Mesendoderm (in vitro differentiated cells): ENCODE measurements around the gene ALKBH2. TPM values are rescaled to one million over a fixed set of nuclear protein-coding genes. Genes with fewer than 3 reads are reported as not detected.
A peak's percentile ranks its signal among the peaks of the same experiment; 100 is the strongest.

Experiments
- DNase-seq: peaks from one replicate; pipeline ENCODE4 v3.0.0; 2013
- H2AK5ac ChIP-seq: 2 replicates; pipeline ENCODE4 v1.6.1; 2013; ENCODE audit warnings: low read length, inconsistent platforms
- H2BK120ac ChIP-seq: 2 replicates; pipeline ENCODE4 v1.6.1; 2013; ENCODE audit warnings: low read depth, mild to moderate bottlenecking, low read length, moderate library complexity, mixed read lengths
- H2BK15ac ChIP-seq: replicated peaks from 2 replicates; pipeline ENCODE4 v1.6.1; 2013; ENCODE audit warnings: low read depth, mild to moderate bottlenecking, moderate library complexity
- H2BK5ac ChIP-seq: 2 replicates; pipeline ENCODE4 v1.6.1; 2013; ENCODE audit warnings: low read length, inconsistent platforms
- H3K18ac ChIP-seq: 2 replicates; pipeline ENCODE4 v1.6.1; 2013; ENCODE audit warnings: mild to moderate bottlenecking, low read length, mixed read lengths
- H3K23ac ChIP-seq: one replicate; pipeline ENCODE4 v1.6.1; 2013; ENCODE audit warnings: low read length
- H3K27ac ChIP-seq: 2 replicates; pipeline ENCODE4 v1.5.1; 2013; ENCODE audit warnings: low read depth, mild to moderate bottlenecking, inconsistent platforms, low read length, moderate library complexity
- H3K27me3 ChIP-seq: 2 replicates; pipeline ENCODE4 v1.6.1; 2013; ENCODE audit warnings: low read length, control low read depth, mild to moderate bottlenecking, inconsistent platforms; ENCODE audit not compliant: insufficient read depth, poor library complexity
- H3K36me3 ChIP-seq: 2 replicates; pipeline ENCODE4 v1.6.1; 2013; ENCODE audit warnings: low read length, inconsistent platforms; ENCODE audit not compliant: control insufficient read depth, insufficient read depth
- H3K4ac ChIP-seq: one replicate; pipeline ENCODE4 v1.6.1; 2013; ENCODE audit warnings: low read depth, mild to moderate bottlenecking, low read length, moderate library complexity
- H3K4me1 ChIP-seq: 2 replicates; pipeline ENCODE4 v1.6.1; 2013; ENCODE audit warnings: low read depth, low read length, inconsistent platforms; ENCODE audit not compliant: control insufficient read depth
- H3K4me2 ChIP-seq: 2 replicates; pipeline ENCODE4 v1.6.1; 2013; ENCODE audit warnings: low read length
- H3K4me3 ChIP-seq: 2 replicates; pipeline ENCODE4 v1.5.1; 2013; ENCODE audit warnings: mild to moderate bottlenecking, low read length
- H3K56ac ChIP-seq: one replicate; pipeline ENCODE4 v1.6.1; 2013; ENCODE audit warnings: low read length
- H3K79me1 ChIP-seq: 2 replicates; pipeline ENCODE4 v1.6.1; 2013; ENCODE audit warnings: low read length, inconsistent platforms
- H3K79me2 ChIP-seq: 2 replicates; pipeline ENCODE4 v1.6.1; 2013; ENCODE audit warnings: mild to moderate bottlenecking, low read length; ENCODE audit not compliant: control insufficient read depth, insufficient read depth
- H3K9ac ChIP-seq: 2 replicates; pipeline ENCODE4 v1.6.1; 2013; ENCODE audit warnings: low read length, inconsistent platforms
- H4K5ac ChIP-seq: one replicate; pipeline ENCODE4 v1.6.1; 2013; ENCODE audit warnings: low read length
- H4K8ac ChIP-seq: one replicate; pipeline ENCODE4 v1.6.1; 2013; ENCODE audit warnings: low read depth, mild to moderate bottlenecking, control low read depth, low read length, moderate library complexity
- WGBS: extraction: QIAGEN DNeasy Blood & Tissue Kit; methylation state at CpG from one replicate; pipeline ENCODE4 v1.1.7; 2013; ENCODE audit warnings: low lambda C conversion rate, missing lambda C conversion rate; ENCODE audit not compliant: insufficient coverage; ENCODE audit errors: extremely low coverage; 5-methylcytosine and 5-hydroxymethylcytosine counted together
- polyA plus RNA-seq, 2 experiments: library from polyadenylated mRNA; stranded (reverse); fragments of 200-250 nt; gene quantifications; one replicate each; pipeline ENCODE4 v1.2.3, GENCODE V29; 2013

The ALKBH2 gene
- 18.3 TPM for polyA plus RNA-seq (2013, experiment 1 of 2)
- polyA plus RNA-seq (2013, experiment 2 of 2): 18.0 TPM

- Histone ChIP-seq H3K4me1 (peaks cover 3% of the 10 kb centered on the region), H3K9ac (peak within 1 kb of the TSS; percentile 67), H2BK5ac (no peak within 1 kb of the TSS), H3K4me3 (peak within 1 kb of the TSS; percentile 25), H4K8ac (no peak within 1 kb of the TSS), H3K18ac (no peak within 1 kb of the TSS), H4K5ac (peak within 1 kb of the TSS; percentile 92), H2BK120ac (no peak within 1 kb of the TSS), H3K4me2 (peak within 1 kb of the TSS; percentile 56), H2AK5ac (no peak within 1 kb of the TSS), H3K27ac (no peak within 1 kb of the TSS), H3K79me1 (peaks cover 3% of the 10 kb centered on the region), H3K4ac (no peak within 1 kb of the TSS), H3K23ac (no peak within 1 kb of the TSS), H2BK15ac (no peak within 1 kb of the TSS), H3K56ac (peak within 1 kb of the TSS; percentile 84), H3K27me3 (no peaks in the 10 kb centered on the region), H3K79me2 (peaks cover under 1% of the 10 kb centered on the region), H3K36me3 (peaks cover 2% of the 10 kb centered on the region)
- WGBS: no CpG with 5 or more reads among the region's 45 CpGs
- DNase-seq: peak; percentile 94
Measured at GRCh38 chr12:109093022-109093918, at the start of gene ALKBH2. Gene ALKBH2, minus strand, starts transcription at chr12:109093472. Its CDS starts 686 bp downstream, at chr12:109092786.

GRCh38 chr12:109140560-109140959 is 47.3 kb upstream of the ALKBH2 start:
- Histone ChIP-seq H3K27ac (no peak overlapping the region), H3K18ac (no peak overlapping the region), H3K9ac (no peak overlapping the region), H4K8ac (no peak overlapping the region), H3K23ac (no peak overlapping the region), H3K36me3 (no peaks in the 10 kb centered on the region), H2BK15ac (no peak overlapping the region), H2BK5ac (no peak overlapping the region), H3K4me1 (no peaks in the 10 kb centered on the region), H3K79me2 (no peaks in the 10 kb centered on the region), H3K79me1 (no peaks in the 10 kb centered on the region), H2AK5ac (no peak overlapping the region), H4K5ac (no peak overlapping the region), H3K4ac (no peak overlapping the region), H2BK120ac (no peak overlapping the region), H3K4me2 (no peak overlapping the region), H3K4me3 (no peak overlapping the region), H3K56ac (no peak overlapping the region), H3K27me3 (no peaks in the 10 kb centered on the region)
- DNase-seq: no peak
- no CpG with 5 or more reads among the region's 4 CpGs for WGBS

- no peak overlapping the region for H3K4me2 ChIP-seq
- no peaks in the 10 kb centered on the region for H3K36me3 ChIP-seq
- no peak overlapping the region for H3K18ac ChIP-seq
- no peak overlapping the region for H4K5ac ChIP-seq
- H3K9ac ChIP-seq: no peak overlapping the region
- H2BK5ac ChIP-seq: no peak overlapping the region
- H2AK5ac ChIP-seq: no peak overlapping the region
- no peak for DNase-seq
- H3K79me1 ChIP-seq: no peaks in the 10 kb centered on the region
- H4K8ac ChIP-seq: no peak overlapping the region
- H3K27ac ChIP-seq: no peak overlapping the region
- no peak overlapping the region for H2BK120ac ChIP-seq
- H3K27me3 ChIP-seq: no peaks in the 10 kb centered on the region
- H3K4ac ChIP-seq: no peak overlapping the region
- H3K4me3 ChIP-seq: no peak overlapping the region
- no peaks in the 10 kb centered on the region for H3K4me1 ChIP-seq
- H2BK15ac ChIP-seq: no peak overlapping the region
- WGBS: no CpG with 5 or more reads among the region's 7 CpGs
- H3K23ac ChIP-seq: no peak overlapping the region
- H3K56ac ChIP-seq: no peak overlapping the region
- no peaks in the 10 kb centered on the region for H3K79me2 ChIP-seq
Measured at GRCh38 chr12:109139791-109140190, 46.5 kb upstream of the ALKBH2 start.

DNA sequence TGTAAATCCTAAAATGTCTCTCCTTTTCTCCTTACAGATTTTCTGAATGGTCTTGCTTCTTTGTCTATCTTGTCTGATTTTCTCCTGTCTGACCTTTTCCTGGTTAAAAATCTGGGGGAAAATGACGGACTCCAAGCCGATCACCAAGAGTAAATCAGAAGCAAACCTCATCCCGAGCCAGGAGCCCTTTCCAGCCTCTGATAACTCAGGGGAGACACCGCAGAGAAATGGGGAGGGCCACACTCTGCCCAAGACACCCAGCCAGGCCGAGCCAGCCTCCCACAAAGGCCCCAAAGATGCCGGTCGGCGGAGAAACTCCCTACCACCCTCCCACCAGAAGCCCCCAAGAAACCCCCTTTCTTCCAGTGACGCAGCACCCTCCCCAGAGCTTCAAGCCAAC is 46.1 kb upstream of the ALKBH2 start:
- H3K36me3 ChIP-seq: no peaks in the 10 kb centered on the region
- no peak overlapping the region for H4K5ac ChIP-seq
- DNase-seq: no peak
- H3K79me1 ChIP-seq: no peaks in the 10 kb centered on the region
- no peak overlapping the region for H2BK15ac ChIP-seq
- no peak overlapping the region for H4K8ac ChIP-seq
- no peak overlapping the region for H2BK5ac ChIP-seq
- WGBS: no CpG with 5 or more reads among the region's 9 CpGs
- H3K4me2 ChIP-seq: no peak overlapping the region
- no peak overlapping the region for H3K18ac ChIP-seq
- no peak overlapping the region for H3K4me3 ChIP-seq
- no peaks in the 10 kb centered on the region for H3K4me1 ChIP-seq
- H2BK120ac ChIP-seq: no peak overlapping the region
- H3K56ac ChIP-seq: no peak overlapping the region
- H2AK5ac ChIP-seq: no peak overlapping the region
- H3K23ac ChIP-seq: no peak overlapping the region
- H3K79me2 ChIP-seq: no peaks in the 10 kb centered on the region
- no peak overlapping the region for H3K4ac ChIP-seq
- H3K27me3 ChIP-seq: no peaks in the 10 kb centered on the region
- H3K27ac ChIP-seq: no peak overlapping the region
- no peak overlapping the region for H3K9ac ChIP-seq

DNA sequence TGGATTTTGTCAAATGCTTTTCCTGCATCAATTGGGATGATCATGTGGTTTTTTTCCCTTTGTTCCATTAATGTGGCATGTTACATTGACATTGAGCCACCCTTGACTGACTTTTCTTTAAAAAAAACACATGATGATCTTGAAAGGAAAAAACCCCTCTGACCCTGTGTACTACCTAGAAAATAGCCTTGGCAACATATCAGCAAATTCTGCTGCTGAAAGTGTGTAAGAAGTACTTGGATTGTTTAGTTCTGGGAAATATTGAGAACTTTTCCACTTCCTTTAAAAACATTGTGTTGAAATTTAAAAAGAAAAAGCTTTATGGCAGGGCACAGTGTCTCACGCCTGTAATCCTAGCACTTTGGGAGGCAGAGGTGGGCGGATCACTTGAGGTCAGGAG is 43.8 kb upstream of the ALKBH2 start:
- Histone ChIP-seq H3K4me3 (no peak overlapping the region), H3K18ac (no peak overlapping the region), H3K79me1 (no peaks in the 10 kb centered on the region), H3K79me2 (no peaks in the 10 kb centered on the region), H3K56ac (no peak overlapping the region), H2AK5ac (no peak overlapping the region), H3K36me3 (no peaks in the 10 kb centered on the region), H3K23ac (no peak overlapping the region), H3K27me3 (no peaks in the 10 kb centered on the region), H3K9ac (no peak overlapping the region), H4K8ac (no peak overlapping the region), H3K4me2 (no peak overlapping the region), H4K5ac (no peak overlapping the region), H3K27ac (no peak overlapping the region), H3K4me1 (no peaks in the 10 kb centered on the region), H2BK120ac (no peak overlapping the region), H2BK15ac (no peak overlapping the region), H2BK5ac (no peak overlapping the region), H3K4ac (no peak overlapping the region)
- no peak for DNase-seq
- no CpG with 5 or more reads among the region's 2 CpGs for WGBS
